Stimulated activated CD4-positive, alpha-beta T cell treated with anti-CD3 and anti-CD28 coated beads, Interleukin-12 subunit alpha, Interleukin-12 subunit beta, amount 100 ng/mL, for 24 hours (primary cell): ENCODE results near the gene LARP4B.
A peak's percentile ranks its signal among the peaks of the same experiment; 100 is the strongest.
"Not testable (repeated sequence)": the region's sequence is repeated elsewhere in the genome, so short reads cannot be mapped to it uniquely, and the experiment has no call there.

ENCODE experiments used
- DNase-seq, 2 experiments: peaks; one replicate each; pipeline ENCODE4 v3.0.0-alpha.2; 2020; ENCODE audit warnings: low read depth in 2 of 2

Gene LARP4B

GRCh38 chr10:958106-958505 lies 26.6 kb upstream of the LARP4B start:
- DNase-seq = no peak

- no peak for DNase-seq
Measured at GRCh38 chr10:955820-956217, 24.3 kb upstream of the LARP4B start.

- DNase-seq = no peak
Measured at GRCh38 chr10:955127-955819, 23.8 kb upstream of the LARP4B start.

- no peak for DNase-seq
Measured at GRCh38 chr10:954396-954795, 22.9 kb upstream of the LARP4B start.

- no peak for DNase-seq
Measured at GRCh38 chr10:953836-954235, 22.3 kb upstream of the LARP4B start.

- DNase-seq = no peak
Measured at GRCh38 chr10:949446-949845, 17.9 kb upstream of the LARP4B start.

- DNase-seq = no peak
Measured at GRCh38 chr10:948347-948746, 16.8 kb upstream of the LARP4B start.

- no peak for DNase-seq
Measured at GRCh38 chr10:947881-948280, 16.4 kb upstream of the LARP4B start.

- no peak for DNase-seq
Measured at GRCh38 chr10:947051-947450, 15.5 kb upstream of the LARP4B start.

GRCh38 chr10:945778-946177 lies 14.3 kb upstream of the LARP4B start:
- no peak for DNase-seq

- DNase-seq = peak in 1 of 2 experiments; percentile 22
Measured at GRCh38 chr10:944034-944831, 12.7 kb upstream of the LARP4B start.

- no peak for DNase-seq
Measured at GRCh38 chr10:943334-944033, 12.0 kb upstream of the LARP4B start.

GRCh38 chr10:938941-939678 lies 7.6 kb upstream of the LARP4B start:
- no peak for DNase-seq

- no peak for DNase-seq
Measured at GRCh38 chr10:934746-935406, 3.4 kb upstream of the LARP4B start.

- not testable (repeated sequence) for DNase-seq
Measured at GRCh38 chr10:934165-934564, 2.7 kb upstream of the LARP4B start.

- DNase-seq = no peak
Measured at GRCh38 chr10:932589-932988, 1.1 kb upstream of the LARP4B start.

- DNase-seq = no peak
Measured at GRCh38 chr10:930625-931325, 730 bp downstream of the LARP4B start.

GRCh38 chr10:929960-930624 lies 1.4 kb downstream of the LARP4B start:
- no peak for DNase-seq

GRCh38 chr10:927131-927530 lies 4.4 kb downstream of the LARP4B start:
- DNase-seq = no peak

GRCh38 chr10:926075-926698 lies 5.3 kb downstream of the LARP4B start:
- no peak for DNase-seq
